NCI-H2196 (cell line): ENCODE measurements around the gene NDUFS6.
"Not testable (repeated sequence)": the region's sequence is repeated elsewhere in the genome, so short reads cannot be mapped to it uniquely, and the experiment has no call there.

Experiments used
- DNase-seq: peaks from one replicate; lab custom pipeline; 2025; ENCODE audit not compliant: unreplicated experiment; lab: John Stamatoyannopoulos, UW

NDUFS6 gene

DNA sequence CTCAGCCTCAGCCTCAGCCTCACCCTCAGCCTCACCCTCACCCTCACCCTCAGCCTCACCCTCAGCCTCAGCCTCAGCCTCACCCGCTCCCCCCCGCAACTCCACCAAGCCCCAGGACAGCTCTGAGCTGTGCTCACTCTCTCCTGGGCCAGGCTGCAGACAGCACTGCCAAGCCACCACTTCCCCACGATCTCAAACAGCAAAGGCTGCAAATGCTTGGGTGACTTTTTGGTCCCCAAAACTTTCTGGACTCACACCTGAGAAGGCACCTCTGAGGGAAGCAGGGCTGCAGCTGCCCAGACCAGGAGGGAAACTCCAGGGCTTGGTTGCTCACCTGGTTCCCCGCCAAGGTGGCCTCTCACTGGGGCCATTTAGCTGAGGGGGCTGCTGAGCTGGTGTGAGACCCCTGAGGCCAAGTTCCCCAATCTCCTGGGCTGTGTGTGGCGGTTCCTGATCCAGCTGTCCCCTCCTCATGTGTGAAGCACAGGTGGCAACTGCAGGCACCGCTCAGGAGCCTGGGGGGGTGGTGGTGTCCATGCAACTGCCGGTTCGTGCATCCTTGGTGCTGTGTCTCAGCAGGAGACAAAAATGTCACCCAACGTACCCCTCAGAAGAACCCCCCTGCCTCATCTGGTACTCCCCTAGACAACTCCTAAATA is 19.4 kb upstream of the NDUFS6 start:
- DNase-seq, result no peak

GRCh38 chr5:1782385-1783215 is 18.6 kb upstream of the NDUFS6 start:
- DNase-seq, result no peak

GRCh38 chr5:1783216-1783554 is 18.0 kb upstream of the NDUFS6 start:
- DNase-seq, result no peak

GRCh38 chr5:1784197-1785050 is 16.8 kb upstream of the NDUFS6 start:
- DNase-seq, result no peak

GRCh38 chr5:1785062-1785461 is 16.1 kb upstream of the NDUFS6 start:
- no peak for DNase-seq

GRCh38 chr5:1785984-1786383 is 15.2 kb upstream of the NDUFS6 start:
- no peak for DNase-seq

DNA sequence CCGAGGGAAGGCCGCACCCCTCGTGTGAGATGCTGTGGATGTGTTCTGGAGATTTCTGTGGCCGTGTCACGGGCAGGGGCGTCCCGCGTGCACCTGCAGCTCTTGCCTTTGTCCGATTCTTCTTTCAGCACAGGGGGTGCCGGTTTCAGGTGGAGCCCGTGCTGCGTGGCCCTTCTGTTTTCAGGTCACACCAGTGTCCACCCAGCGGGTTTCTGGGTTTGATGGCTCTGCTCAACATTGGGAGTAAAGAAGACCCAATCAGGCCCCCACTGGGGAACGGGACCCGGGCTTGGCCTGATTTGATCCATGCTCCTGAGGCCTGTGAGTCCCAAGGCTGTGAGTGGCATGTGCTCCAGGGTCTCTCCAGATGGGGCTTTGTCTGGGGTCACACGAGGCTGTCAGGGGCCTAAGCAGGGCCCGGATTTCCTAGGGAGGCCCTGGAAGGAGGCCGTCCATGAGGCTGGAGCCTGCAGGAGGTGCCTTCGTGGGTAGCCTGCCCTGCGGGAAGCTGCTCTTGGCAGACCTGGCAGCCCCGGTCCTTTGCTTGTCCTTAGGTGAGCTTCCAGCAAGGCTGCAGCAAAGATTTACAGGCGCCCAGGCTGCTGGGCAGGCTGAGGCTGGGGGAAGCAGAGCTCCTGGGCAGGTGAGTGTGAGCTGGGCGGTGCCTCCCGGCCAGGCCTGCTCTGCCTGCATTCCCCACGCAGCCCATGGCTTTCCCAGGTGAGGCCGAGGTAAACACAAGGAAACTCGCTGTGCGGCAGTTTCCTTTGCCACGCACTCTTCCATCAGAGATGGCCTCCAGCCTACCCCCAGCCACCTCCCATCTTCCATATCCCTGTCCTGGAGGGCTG is 14.4 kb upstream of the NDUFS6 start:
- no peak for DNase-seq

DNA sequence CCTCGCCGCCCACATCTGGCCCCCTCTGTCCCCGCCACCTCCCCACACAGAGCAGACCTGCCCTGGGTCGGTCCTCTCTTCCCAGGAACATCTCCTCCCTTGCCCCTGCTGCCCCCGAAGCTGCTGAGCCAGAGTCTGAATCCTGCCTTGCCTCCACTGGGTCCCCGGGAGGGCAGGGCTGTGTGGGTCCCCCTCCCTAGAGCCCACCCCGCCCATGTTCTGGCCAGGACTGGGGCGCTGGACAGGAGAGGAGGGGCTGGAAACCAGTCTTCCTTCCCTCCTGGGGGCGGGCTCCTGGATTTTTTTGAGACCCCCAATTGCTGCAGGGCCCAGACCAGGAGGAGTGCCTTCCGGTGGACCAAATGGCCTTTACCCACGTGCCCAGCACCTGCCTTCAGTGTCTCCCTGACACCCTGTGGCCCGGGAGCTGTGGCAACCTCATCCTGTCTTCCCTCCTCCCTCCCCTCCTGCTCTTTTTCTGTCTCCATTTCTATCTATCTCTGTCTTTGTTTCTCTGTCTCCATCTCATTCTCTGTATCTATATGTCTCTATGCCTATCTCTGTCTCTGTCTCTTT is 13.6 kb upstream of the NDUFS6 start:
- DNase-seq, result no peak

GRCh38 chr5:1788200-1788599 is 13.0 kb upstream of the NDUFS6 start:
- DNase-seq, result no peak

- no peak for DNase-seq
These were observed 12.4 kb upstream of the NDUFS6 start for GRCh38 chr5:1788828-1789227.

DNA sequence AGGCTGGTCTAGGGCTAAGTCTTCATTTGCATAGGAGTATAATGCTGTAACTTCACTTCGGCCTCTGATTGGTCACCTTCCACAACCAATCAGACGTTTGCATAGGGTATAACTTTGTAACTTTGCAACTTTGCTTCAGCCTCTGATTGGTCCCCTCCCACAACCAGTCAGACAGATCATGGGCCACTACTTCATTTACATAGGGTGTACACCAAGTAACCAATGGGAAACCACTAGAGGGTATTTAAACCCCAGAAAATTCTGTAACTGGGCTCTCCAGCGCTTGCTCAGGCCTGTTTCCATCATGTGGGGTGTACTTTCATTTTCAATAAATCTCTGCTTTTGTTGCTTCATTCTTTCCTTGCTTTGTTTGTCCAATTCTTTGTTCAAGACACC is 11.8 kb upstream of the NDUFS6 start:
- not testable (repeated sequence) for DNase-seq

GRCh38 chr5:1789834-1790471 is 11.3 kb upstream of the NDUFS6 start:
- DNase-seq, result no peak

GRCh38 chr5:1791176-1791575 is 10.0 kb upstream of the NDUFS6 start:
- no peak for DNase-seq

DNA sequence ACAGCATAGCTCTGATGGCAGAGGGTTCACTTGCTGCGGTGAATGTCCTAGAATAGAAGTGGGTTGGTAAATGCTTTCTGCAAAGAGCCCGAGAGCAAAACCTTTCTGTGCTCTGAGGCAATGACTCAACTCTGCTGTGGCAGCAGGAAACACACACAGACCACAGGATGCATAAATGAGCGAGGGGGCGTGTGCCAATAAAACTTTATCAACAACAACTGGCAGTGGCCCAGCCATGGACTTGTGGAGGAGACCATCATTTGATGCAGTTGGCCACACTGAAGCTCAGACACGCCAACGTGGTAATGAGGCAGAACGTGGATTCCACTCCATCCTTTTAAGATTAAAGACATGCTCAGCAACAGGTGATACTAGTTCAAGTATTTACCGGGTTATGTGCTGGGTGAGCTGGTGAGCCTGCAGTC is 8.4 kb upstream of the NDUFS6 start:
- no peak for DNase-seq

DNA sequence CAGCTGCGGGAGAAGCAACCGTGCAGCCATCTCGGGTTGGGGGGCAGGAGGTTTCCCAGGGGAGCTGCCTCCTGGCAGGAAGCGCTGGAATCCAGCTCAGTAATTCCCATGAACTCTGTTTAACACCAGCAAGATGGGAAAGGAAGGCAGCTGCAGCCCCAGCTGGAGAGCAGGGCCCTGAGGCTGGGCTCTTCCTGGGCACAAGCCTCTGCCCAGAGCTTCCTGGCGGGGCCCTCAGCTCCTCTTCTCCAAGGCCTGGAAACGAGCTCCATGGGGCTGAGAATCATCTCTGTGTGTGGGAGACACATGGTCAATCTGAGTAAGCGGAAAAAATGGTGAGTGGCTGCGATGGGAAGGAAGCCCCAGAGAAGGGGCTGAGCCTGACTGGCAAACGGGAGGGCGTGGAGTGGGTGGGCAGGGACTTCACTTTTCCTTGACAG is 7.9 kb upstream of the NDUFS6 start:
- DNase-seq, result no peak

- DNase-seq, result no peak
These were observed 7.0 kb upstream of the NDUFS6 start for GRCh38 chr5:1793966-1794900.

- DNase-seq, result no peak
These were observed 6.3 kb upstream of the NDUFS6 start for GRCh38 chr5:1794901-1795290.

DNA sequence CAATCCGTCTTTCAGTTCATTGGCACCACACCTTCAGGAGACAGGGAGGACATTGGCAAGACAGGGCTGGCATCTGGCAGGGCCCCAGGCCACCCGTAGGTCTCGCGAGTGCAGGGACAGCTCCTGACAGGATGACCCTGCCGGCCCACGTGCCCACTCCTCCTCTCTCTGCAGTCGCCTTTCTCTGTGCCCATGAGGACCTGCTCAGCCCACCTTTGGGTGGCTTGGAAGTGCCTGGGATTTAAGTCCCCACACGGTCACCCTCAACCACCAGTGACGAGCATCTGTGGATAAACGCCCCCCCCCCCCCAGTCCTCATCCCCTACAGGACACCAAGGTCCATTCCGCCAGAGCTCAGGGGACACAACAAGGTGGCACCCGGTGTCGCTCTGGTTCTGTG is 5.7 kb upstream of the NDUFS6 start:
- no peak for DNase-seq

- no peak for DNase-seq
These were observed 5.3 kb upstream of the NDUFS6 start for GRCh38 chr5:1795931-1796330.
